Fibroblast of the aortic adventitia (primary cell): ENCODE results near the gene PLEKHJ1. TPM values are rescaled to one million over a fixed set of nuclear protein-coding genes. Genes with fewer than 3 reads are reported as not detected.

Experiments
- DNase-seq: peaks from one replicate; pipeline ENCODE4 v3.0.0-alpha.2; 2010; ENCODE audit warnings: low read depth
- H3K4me3 ChIP-seq: 2 replicates; pipeline ENCODE4 v1.5.1; 2011; ENCODE audit warnings: low read depth, mild to moderate bottlenecking, control low read depth, low read length, moderate library complexity
- CTCF ChIP-seq: IDR thresholded peaks from 2 replicates; pipeline ENCODE4 v1.5.1; 2011; ENCODE audit warnings: mild to moderate bottlenecking, low read length, control low read depth, inconsistent platforms; ENCODE audit not compliant: insufficient read depth
- total RNA-seq: library from RNA; depleted of rRNA; stranded (reverse); fragments of >200 nt; gene quantifications from 2 replicates; pipeline ENCODE4 v1.2.3, GENCODE V29; 2012; ENCODE audit warnings: low replicate concordance

Gene PLEKHJ1
- total RNA-seq, 1 donor, result 33.4 TPM

GRCh38 chr19:2278459-2279158, 42.5 kb upstream of the PLEKHJ1 start:
- H3K4me3 ChIP-seq, result no peak overlapping the region
- no peak for DNase-seq
- no peak for TF ChIP-seq CTCF

DNA sequence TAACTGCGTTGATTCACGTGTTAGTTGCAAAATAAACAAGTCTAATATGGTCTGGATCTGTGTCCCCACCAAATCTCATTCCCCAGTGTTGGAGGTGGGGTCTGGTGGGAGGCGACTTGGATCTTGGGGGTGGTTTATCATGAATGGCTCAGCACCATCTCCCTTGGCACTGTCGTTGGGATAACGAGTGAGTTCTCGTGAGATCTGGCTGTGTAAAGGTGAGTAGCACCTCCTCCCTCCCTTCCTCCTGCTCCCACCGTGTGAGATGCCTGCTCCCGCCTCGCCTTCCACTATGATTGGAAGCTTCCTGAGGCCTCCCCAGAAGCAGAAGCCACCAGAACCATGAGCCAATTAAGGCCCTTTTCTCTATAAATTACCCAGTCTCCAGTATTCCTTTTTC, 41.0 kb upstream of the PLEKHJ1 start:
- DNase-seq, result no peak
- TF ChIP-seq CTCF, result no peak
- no peak overlapping the region for H3K4me3 ChIP-seq

DNA sequence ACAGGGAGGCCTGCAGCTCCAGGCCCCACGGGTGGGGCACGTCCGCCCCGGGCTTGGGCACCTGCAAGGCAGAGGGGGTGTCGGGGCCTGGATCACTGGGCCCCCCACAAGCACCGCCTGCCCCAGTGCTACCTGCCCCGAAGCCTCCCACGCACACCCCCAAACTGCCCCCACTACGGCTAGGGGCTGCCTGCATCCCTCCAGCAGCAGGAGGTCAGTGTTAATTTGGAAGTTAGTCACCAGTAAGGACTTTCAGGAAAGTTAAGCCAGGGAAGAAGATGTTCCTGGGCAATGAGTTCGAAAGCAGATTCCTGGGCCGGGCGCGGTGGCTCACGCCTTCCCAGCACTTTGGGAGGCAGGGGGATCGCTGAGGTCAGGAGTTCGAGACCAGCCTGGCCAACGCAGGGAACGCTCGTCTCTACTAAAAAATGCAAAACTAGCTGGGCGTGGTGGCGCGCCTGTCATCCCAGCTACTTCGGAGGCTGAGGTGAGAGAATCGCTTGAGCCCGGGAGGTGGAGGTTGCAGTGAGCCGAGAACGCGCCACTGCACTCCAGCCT, 40.4 kb upstream of the PLEKHJ1 start:
- TF ChIP-seq CTCF, result no peak
- no peak for DNase-seq
- H3K4me3 ChIP-seq, result no peak overlapping the region

DNA sequence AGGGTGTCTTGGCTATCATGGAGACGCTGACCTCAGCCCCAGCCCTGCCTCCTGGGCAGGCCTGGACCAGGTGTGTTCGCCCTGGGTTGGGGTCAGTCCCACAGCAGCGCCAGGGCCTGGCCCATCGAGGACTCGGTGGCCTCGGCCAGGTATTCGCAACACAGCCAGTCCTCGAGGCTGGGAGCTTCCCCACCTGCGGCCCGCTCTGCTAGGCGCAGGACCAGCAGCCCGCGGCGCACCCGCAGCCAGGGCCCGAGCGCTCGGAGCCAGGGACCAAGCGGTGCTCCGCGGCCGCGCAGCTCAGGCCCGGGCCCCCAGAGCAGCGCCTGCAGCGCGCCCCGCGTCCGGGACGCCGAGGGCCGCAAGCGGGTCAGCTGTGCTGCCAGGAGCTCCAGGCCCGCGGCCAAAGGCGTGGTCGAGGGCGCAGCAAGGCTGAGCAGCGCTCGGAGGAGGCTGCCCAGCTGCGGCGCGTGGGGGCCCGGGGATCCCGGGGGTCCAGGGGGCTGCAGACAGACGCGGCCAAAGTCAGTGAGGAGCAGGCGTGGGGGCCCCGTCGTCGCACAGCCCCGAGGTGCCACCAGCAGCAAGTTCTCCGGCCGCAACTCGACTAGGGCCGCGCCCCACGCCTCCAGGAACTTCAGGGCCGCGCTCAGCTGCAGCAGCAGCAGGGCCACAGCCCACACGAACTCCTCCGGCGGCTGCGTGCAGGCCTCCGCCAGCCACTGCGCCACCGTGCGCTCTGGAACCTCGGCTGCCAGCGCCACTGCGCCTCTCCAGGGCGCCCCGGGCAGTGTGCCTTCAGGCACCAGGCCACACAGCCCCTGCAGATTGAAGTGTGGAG, 39.7 kb upstream of the PLEKHJ1 start:
- TF ChIP-seq CTCF, result no peak
- H3K4me3 ChIP-seq, result no peak overlapping the region
- no peak for DNase-seq

DNA sequence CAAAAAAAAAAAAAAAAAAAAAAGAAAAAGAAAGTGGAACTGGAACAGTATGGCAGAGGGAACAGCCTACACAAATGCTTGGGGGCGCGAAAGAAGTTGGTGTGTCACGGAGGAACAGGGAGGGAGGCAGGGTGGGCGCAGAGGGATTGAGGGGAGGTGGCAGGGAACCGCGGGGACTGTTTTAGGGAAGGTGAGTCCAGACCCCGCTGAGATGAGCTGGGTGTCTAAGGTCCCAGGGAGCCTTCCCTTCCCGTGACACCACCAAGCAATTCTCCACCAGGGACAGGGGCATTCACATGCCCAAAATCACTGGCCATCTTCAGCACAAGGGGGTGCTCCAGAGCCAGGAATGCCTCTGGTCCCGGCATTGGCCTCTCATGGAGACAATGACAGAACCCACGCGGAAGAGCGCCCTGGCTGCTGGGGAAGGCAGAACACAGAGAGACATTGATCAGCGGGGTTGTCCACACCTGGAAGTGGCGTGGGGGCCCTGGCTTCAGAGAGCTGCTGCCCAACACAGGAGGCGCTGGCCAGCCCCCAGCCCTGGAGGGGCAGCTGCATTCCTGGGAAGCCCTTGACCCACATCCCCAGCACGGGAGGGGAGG, 38.9 kb upstream of the PLEKHJ1 start:
- peak; percentile 64 for DNase-seq
- TF ChIP-seq CTCF, result peak; percentile 65

GRCh38 chr19:2274185-2274711, 38.1 kb upstream of the PLEKHJ1 start:
- DNase-seq, result no peak

More for the DNA sequence above, 38.9 kb upstream of the PLEKHJ1 start:
- H3K4me3 ChIP-seq, result no peak overlapping the region

More at GRCh38 chr19:2274185-2274711, 38.1 kb upstream of the PLEKHJ1 start:
- H3K4me3 ChIP-seq, result peak overlapping the region; percentile 35
- TF ChIP-seq CTCF, result no peak
